ENCODE data around the gene PXN. TPM values are rescaled to one million over a fixed set of nuclear protein-coding genes. Genes with fewer than 3 reads are reported as not detected.
A peak's percentile ranks its signal among the peaks of the same experiment; 100 is the strongest.

PXN gene
- total and polyA plus RNA-seq, 2 of the 13 experiments (the other 11 are each of a cell fraction or from before 2014, with no cell fraction given) = 13.6 to 14.2 TPM

GRCh38 chr12:120194534-120195395 is 70.8 kb downstream of the PXN start, which contains the start of gene GCN1 (continued):
- TF ChIP-seq ZNF318 (CRISPR knock-in tag; IDR thresholded peaks at IDR 0.05) (no peak), ZNF431 (CRISPR knock-in tag; IDR thresholded peaks at IDR 0.05; ENCODE audit: borderline replicate concordance, low read depth) (peak; percentile 68; the same call in 1 of the 2 replicates), TP53 (CRISPR knock-in tag; conservative IDR thresholded peaks at IDR 0.05) (no peak), HNF1B (CRISPR knock-in tag; IDR thresholded peaks at IDR 0.05) (peak; percentile 31; the same call in 1 of the 2 replicates), FOXC1 (CRISPR knock-in tag; IDR thresholded peaks at IDR 0.05; ENCODE audit: borderline replicate concordance) (peak; percentile 39; the same call in 1 of the 2 replicates), NFE2L2 (IDR thresholded peaks at IDR 0.05; ENCODE audit: low read length) (no peak), ZNF761 (CRISPR knock-in tag; conservative IDR thresholded peaks at IDR 0.05) (peak; percentile 85), SOX6 (IDR thresholded peaks at IDR 0.05) (no peak), SOX6 (CRISPR knock-in tag; IDR thresholded peaks at IDR 0.05) (no peak), ZSCAN22 (CRISPR knock-in tag; IDR thresholded peaks at IDR 0.05) (no peak), KLF6 (CRISPR knock-in tag; IDR thresholded peaks at IDR 0.05) (peak; percentile 94), FOXA1 (IDR thresholded peaks at IDR 0.05) (no peak), FOXA1 (CRISPR knock-in tag; IDR thresholded peaks at IDR 0.05) (peak; percentile 26; the same call in 1 of the 2 replicates), ZNF34 (CRISPR knock-in tag; IDR thresholded peaks at IDR 0.05; ENCODE audit: borderline replicate concordance) (peak; percentile 68; the same call in 1 of the 2 replicates), ZNF510 (CRISPR knock-in tag; IDR thresholded peaks at IDR 0.05; ENCODE audit: low read depth) (peak; percentile 35; the same call in 1 of the 2 replicates), SNAPC2 (CRISPR knock-in tag; IDR thresholded peaks at IDR 0.05) (peak; percentile 90; the same call in 1 of the 2 replicates), ZBTB2 (CRISPR knock-in tag; IDR thresholded peaks at IDR 0.05; ENCODE audit: low read depth) (no peak; the same call in 1 of the 2 replicates), ZNF879 (CRISPR knock-in tag; IDR thresholded peaks at IDR 0.05) (peak; percentile 84; the same call in 1 of the 2 replicates), GLI4 (CRISPR knock-in tag; IDR thresholded peaks at IDR 0.05; ENCODE audit: borderline replicate concordance) (peak; percentile 97; the same call in 1 of the 2 replicates)

All from HepG2 (cell line).